Measurements from ENCODE around the gene FAM186B. TPM values are rescaled to one million over a fixed set of nuclear protein-coding genes. Genes with fewer than 3 reads are reported as not detected.

FAM186B gene
- not detected for total RNA-seq

DNA sequence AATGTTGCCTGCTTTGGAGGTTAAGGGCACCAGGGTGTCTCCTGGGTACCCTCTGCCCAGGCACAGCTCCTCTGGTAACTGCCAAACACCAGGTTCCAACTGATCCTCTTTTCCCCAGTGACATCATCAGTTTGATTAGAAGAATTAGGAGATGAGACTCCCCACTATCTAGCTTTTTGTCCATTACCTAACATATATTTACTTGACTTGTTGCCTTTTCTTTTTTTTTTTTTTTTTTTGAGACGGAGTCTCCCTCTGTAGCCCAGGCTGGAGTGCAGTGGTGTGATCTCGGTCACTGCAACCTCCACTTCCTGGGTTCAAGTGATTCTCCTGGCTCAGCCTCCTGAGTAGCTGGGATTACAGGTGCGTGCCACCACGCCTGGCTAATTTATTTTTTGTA is at the start of gene FAM186B:
FAM186B (minus strand) TSS at position 101 of the 400 bp plus-strand sequence. CDS start 162 bp downstream, outside the sequence.

DNA sequence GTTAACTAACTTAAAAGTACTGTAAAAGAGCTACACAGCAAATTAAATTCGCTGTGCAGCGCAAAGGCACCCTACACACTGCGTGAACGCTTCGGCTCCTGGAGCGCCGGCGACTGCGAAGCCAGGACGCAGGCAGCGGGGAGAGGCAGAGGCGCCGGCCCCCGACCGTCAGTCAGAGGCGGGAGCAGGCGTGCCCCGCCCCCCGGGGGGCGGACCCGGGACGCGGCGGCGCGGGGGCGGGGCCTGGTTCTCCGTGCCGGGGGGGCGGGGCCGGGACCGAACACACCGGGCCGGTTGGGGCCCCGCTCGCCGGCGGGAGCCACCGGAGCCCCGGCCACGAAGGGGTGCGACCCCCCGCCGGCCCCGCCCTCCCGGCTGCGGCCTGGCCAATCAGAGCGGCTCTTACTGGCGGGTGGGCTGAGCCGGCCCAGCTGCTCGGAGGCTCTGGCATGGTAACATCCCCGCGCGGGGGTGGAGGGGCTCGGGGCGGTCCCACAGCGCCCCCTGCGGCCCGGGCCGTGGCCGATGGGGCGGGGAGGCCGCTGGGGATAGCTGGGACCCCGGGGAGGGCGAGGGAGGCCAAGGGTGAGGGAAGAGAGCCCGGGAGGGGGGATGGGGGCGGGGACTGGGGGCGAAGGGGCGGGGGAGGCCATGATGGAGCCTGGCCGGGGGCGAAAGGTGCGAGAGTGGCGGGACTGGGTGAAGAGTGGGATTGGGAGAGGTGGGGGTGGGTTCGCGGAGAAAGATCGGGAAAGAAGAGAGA is 17.9 kb upstream of the FAM186B start, which contains the start of gene PRPF40B:
PRPF40B (plus strand) TSS at position 420 of the 763 bp plus-strand sequence; CDS start at position 450, 30 bp downstream.

GRCh38 chr12:49567611-49568441 is 37.6 kb downstream of the FAM186B start, which contains the start of gene MCRS1:
Gene MCRS1, minus strand, starts transcription at chr12:49568142. Its CDS starts 1,411 bp downstream, at chr12:49566731.

DNA sequence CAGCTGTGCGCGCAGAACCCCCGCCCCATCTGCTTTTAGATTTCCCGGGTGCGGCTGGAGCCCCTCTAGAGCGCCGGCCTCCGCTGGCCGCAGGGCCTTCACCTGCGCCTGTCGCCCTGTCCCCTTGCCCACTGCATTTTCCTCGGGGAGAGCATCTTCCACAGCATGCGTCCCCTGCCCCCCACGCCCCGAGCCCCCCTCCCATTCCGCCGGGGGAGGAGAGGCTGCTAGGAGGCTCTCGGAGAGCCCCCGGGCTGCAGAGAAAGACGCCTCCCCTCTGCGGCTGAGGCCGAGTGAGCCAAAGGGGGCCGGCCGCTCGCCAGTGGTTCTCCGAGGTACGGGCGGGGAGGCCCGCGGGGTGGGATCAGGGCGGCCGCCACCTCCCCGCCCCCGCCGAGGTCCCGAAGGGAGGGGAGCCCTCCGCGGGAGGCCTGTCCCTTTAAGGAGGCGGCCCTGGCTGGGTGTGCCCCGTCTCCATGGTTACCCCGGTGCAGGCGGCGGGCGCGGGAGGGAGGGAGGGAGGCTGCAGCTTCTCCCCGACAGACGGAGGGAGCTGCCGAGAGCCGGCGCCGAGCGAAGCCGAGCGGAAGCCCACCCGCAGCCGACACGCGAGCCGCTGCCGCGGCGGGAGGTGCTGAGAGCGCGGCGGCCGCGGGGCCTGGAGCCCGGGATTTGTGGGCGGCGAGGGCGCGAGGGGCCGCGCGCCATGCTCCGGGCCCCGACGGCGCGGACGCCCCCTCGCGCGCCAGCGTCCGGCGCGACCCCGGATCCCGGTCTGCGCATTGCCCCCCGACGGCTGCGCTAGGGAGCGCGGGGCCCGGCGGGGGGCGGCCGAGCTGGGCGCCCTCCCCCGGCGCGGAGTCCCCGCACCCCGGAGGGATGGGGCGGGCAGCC is 66.7 kb downstream of the FAM186B start, which contains the start of gene KCNH3:
KCNH3 (plus strand) TSS at position 521 of the 894 bp plus-strand sequence. CDS start 387 bp downstream, outside the sequence.

Small RNA genes within 50 kb of the gene (small RNA-seq; reads per million reads assigned to genes)
- not detected for gene HIGD1AP9 (ENCODE audit: low replicate concordance)
- not detected for gene POLR2KP1 (ENCODE audit: low replicate concordance)
- gene RNU6-834P (ENCODE audit: low replicate concordance): not detected

Other genes starting within 250 kb of the FAM186B start
- gene SPATS2, start 238.2 kb downstream of the FAM186B start, total RNA-seq: 59.2 TPM
- gene KCNH3, start 66.6 kb downstream of the FAM186B start, total RNA-seq: 10.3 TPM
- 35.7 TPM for gene MCRS1, start 37.5 kb downstream of the FAM186B start, total RNA-seq
- gene PRPF40B, start 17.9 kb upstream of the FAM186B start, total RNA-seq: 36.6 TPM
- gene FMNL3, start 101.8 kb upstream of the FAM186B start, total RNA-seq: 18.8 TPM
- gene TMBIM6, start 135.9 kb upstream of the FAM186B start, total RNA-seq: 244 TPM
- gene NCKAP5L, start 222.8 kb upstream of the FAM186B start, total RNA-seq: 25.0 TPM
- 7.2 TPM for gene BCDIN3D, start 237.5 kb upstream of the FAM186B start, total RNA-seq

Measured in parietal lobe (tissue), 2 donors.